ENCODE results near the gene PROS1.

Gene PROS1

GRCh38 chr3:93936549-93936948 lies 37.1 kb downstream of the PROS1 start:
- no peak overlapping the region for H3K4me3 ChIP-seq (ENCODE audit: low read depth, low read length)
- DNase-seq (ENCODE audit: low read depth), result no peak
- TF ChIP-seq CTCF (IDR thresholded peaks at IDR 0.05; ENCODE audit: low read depth, low read length), result no peak
- no peak for TF ChIP-seq POLR2A (IDR thresholded peaks at IDR 0.05; ENCODE audit: extremely low read depth, insufficient read length)
- no peak for TF ChIP-seq MYC (IDR thresholded peaks at IDR 0.05; ENCODE audit: low read depth, low read length)
- TF ChIP-seq MAX (IDR thresholded peaks at IDR 0.05; ENCODE audit: low read depth, low read length), result no peak

GRCh38 chr3:93934366-93935046 lies 39.2 kb downstream of the PROS1 start:
- TF ChIP-seq CTCF (IDR thresholded peaks at IDR 0.05; ENCODE audit: low read depth, low read length) (no peak), MYC (IDR thresholded peaks at IDR 0.05; ENCODE audit: low read depth, low read length) (no peak), POLR2A (IDR thresholded peaks at IDR 0.05; ENCODE audit: extremely low read depth, insufficient read length) (no peak), MAX (IDR thresholded peaks at IDR 0.05; ENCODE audit: low read depth, low read length) (no peak)
- DNase-seq (ENCODE audit: low read depth), result no peak

GRCh38 chr3:93931597-93932229 lies 42.0 kb downstream of the PROS1 start:
- no peak overlapping the region for H3K4me3 ChIP-seq (ENCODE audit: low read depth, low read length)
- DNase-seq (ENCODE audit: low read depth), result no peak
- TF ChIP-seq CTCF (IDR thresholded peaks at IDR 0.05; ENCODE audit: low read depth, low read length), result no peak

More at GRCh38 chr3:93934366-93935046, 39.2 kb downstream of the PROS1 start:
- no peak overlapping the region for H3K4me3 ChIP-seq (ENCODE audit: low read depth, low read length)

GRCh38 chr3:93930041-93930440 lies 43.7 kb downstream of the PROS1 start:
- H3K4me3 ChIP-seq (ENCODE audit: low read depth, low read length), result no peak overlapping the region
- no peak for TF ChIP-seq POLR2A (IDR thresholded peaks at IDR 0.05; ENCODE audit: extremely low read depth, insufficient read length)
- no peak for TF ChIP-seq MYC (IDR thresholded peaks at IDR 0.05; ENCODE audit: low read depth, low read length)
- no peak for TF ChIP-seq CTCF (IDR thresholded peaks at IDR 0.05; ENCODE audit: low read depth, low read length)
- TF ChIP-seq MAX (IDR thresholded peaks at IDR 0.05; ENCODE audit: low read depth, low read length), result no peak
- DNase-seq (ENCODE audit: low read depth), result no peak

GRCh38 chr3:93926789-93927188 lies 46.9 kb downstream of the PROS1 start:
- DNase-seq (ENCODE audit: low read depth), result no peak
- TF ChIP-seq MAX (IDR thresholded peaks at IDR 0.05; ENCODE audit: low read depth, low read length) (no peak), MYC (IDR thresholded peaks at IDR 0.05; ENCODE audit: low read depth, low read length) (no peak), CTCF (IDR thresholded peaks at IDR 0.05; ENCODE audit: low read depth, low read length) (no peak), POLR2A (IDR thresholded peaks at IDR 0.05; ENCODE audit: extremely low read depth, insufficient read length) (no peak)
- no peak overlapping the region for H3K4me3 ChIP-seq (ENCODE audit: low read depth, low read length)

All from NB4 (cell line).